Measurements from ENCODE around the gene TEX48.

TEX48 gene

DNA sequence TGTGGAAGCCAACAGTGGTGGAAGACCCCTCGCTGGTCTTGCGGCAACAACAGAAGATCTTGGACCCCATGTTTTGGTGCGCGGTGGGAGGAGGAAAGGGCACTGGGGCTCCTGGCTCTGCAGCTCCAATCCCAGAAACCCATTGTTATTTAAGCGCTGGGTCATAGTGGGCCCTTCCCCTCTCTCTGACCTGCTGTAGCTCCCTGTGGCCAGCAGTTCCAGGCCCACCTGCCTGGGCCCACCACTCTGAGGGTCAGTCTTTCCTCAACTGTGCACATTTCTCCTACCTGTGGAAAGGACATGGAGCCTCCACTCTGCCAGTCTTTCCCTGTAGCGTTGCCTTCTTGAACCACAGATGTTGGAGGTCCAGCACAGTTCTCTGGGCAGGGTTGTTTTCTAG lies 24.3 kb downstream of the TEX48 start, which contains the start of gene TEX53:
TSS of gene TEX53 (minus strand) at position 101 of the 400 bp plus-strand sequence. CDS start at position 70, 31 bp downstream.
- ChIA-PET POLR2A (no interaction called here), CTCF (interaction anchor here (0.6 to 1.1 kb wide), 5 partner anchors 24 to 545 kb away, joined by 3 to 6 read pairs (median 5); partner anchors contain the start of gene TEX48)
- Histone ChIP-seq H3K9me3 (ENCODE audit: control insufficient read depth, insufficient read depth, low read depth, low read length) (no peaks in the 10 kb centered on the region), H3K4me1 (ENCODE audit: control insufficient read depth, insufficient read depth, low read length) (no peaks in the 10 kb centered on the region), H3K36me3 (ENCODE audit: control insufficient read depth in 2 of 2, insufficient read depth in 1 of 2, low read length in 2 of 2) (no peaks in the 10 kb centered on the region), H3K27ac (ENCODE audit: extremely low read depth, low read depth, low read length) (no peak within 1 kb of the TSS), H3K4me3 (ENCODE audit: low read depth, low read length) (no peak within 1 kb of the TSS)
- TF ChIP-seq GLI4 (tag by site-specific recombination; IDR thresholded peaks at IDR 0.05) (no peak), ZNF16 (tag by site-specific recombination; IDR thresholded peaks at IDR 0.05; ENCODE audit: low read depth) (0 out of 2 replicates have a peak, but pooled peaks have one; percentile 13), ZNF366 (tag by site-specific recombination; conservative IDR thresholded peaks at IDR 0.05) (no peak), ZNF600 (tag by site-specific recombination; IDR thresholded peaks at IDR 0.05) (no peak), ZNF239 (tag by site-specific recombination; IDR thresholded peaks at IDR 0.05) (no peak)
- TF ChIP-seq, protein P1, sequence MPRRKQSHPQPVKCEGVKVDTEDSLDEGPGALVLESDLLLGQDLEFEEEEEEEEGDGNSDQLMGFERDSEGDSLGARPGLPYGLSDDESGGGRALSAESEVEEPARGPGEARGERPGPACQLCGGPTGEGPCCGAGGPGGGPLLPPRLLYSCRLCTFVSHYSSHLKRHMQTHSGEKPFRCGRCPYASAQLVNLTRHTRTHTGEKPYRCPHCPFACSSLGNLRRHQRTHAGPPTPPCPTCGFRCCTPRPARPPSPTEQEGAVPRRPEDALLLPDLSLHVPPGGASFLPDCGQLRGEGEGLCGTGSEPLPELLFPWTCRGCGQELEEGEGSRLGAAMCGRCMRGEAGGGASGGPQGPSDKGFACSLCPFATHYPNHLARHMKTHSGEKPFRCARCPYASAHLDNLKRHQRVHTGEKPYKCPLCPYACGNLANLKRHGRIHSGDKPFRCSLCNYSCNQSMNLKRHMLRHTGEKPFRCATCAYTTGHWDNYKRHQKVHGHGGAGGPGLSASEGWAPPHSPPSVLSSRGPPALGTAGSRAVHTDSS (tag by site-specific recombination; IDR thresholded peaks at IDR 0.05) = no peak

DNA sequence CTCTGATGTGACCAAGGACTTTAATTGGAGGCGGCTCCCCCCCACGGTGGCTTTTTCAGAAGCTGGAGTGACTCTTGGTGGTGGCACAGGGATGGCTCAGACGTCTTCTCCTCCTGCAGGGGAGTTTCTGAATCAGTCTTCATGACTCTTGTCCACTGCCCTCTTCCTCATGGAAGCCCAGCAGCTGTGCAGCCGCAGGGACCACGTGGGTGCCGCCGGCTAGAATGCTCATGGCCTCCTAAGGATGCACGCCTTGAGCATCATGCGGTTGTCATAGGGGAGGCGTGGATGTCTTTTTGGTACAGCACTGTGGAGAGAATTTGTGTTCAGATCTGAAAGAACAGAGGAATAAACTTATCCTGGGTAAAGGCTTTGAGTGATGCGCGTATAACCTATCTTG lies 25.7 kb downstream of the TEX48 start:
- H3K4me1 ChIP-seq (ENCODE audit: control insufficient read depth, insufficient read depth, low read length) = no peaks in the 10 kb centered on the region
- no peak overlapping the region for H3K27ac ChIP-seq (ENCODE audit: extremely low read depth, low read depth, low read length)
- TF ChIP-seq ZNF473 (tag by site-specific recombination; IDR thresholded peaks at IDR 0.05) (no peak), SETDB1 (IDR thresholded peaks at IDR 0.05; ENCODE audit: insufficient read length, low read length) (no peak), ZNF596 (tag by site-specific recombination; IDR thresholded peaks at IDR 0.05) (no peak), ATF2 (tag by site-specific recombination; IDR thresholded peaks at IDR 0.05; ENCODE audit: low read depth) (no peak), ZNF112 (tag by site-specific recombination; IDR thresholded peaks at IDR 0.05) (no peak), ZNF391 (tag by site-specific recombination; IDR thresholded peaks at IDR 0.05; ENCODE audit: borderline replicate concordance, low read depth) (no peak), ZNF664 (tag by site-specific recombination; IDR thresholded peaks at IDR 0.05) (no peak), OSR2 (tag by site-specific recombination; IDR thresholded peaks at IDR 0.05) (no peak), ZNF2 (tag by site-specific recombination; IDR thresholded peaks at IDR 0.05) (no peak), GFI1B (tag by site-specific recombination; IDR thresholded peaks at IDR 0.05) (no peak), ZNF221 (tag by site-specific recombination; IDR thresholded peaks at IDR 0.05; ENCODE audit: borderline replicate concordance) (no peak), ZNF701 (tag by site-specific recombination; IDR thresholded peaks at IDR 0.05) (no peak), ZNF777 (tag by site-specific recombination; IDR thresholded peaks at IDR 0.05; ENCODE audit: borderline replicate concordance) (no peak), ZNF488 (tag by site-specific recombination; IDR thresholded peaks at IDR 0.05) (no peak), ZNF501 (tag by site-specific recombination; IDR thresholded peaks at IDR 0.05) (no peak)
- TF ChIP-seq, protein P2, sequence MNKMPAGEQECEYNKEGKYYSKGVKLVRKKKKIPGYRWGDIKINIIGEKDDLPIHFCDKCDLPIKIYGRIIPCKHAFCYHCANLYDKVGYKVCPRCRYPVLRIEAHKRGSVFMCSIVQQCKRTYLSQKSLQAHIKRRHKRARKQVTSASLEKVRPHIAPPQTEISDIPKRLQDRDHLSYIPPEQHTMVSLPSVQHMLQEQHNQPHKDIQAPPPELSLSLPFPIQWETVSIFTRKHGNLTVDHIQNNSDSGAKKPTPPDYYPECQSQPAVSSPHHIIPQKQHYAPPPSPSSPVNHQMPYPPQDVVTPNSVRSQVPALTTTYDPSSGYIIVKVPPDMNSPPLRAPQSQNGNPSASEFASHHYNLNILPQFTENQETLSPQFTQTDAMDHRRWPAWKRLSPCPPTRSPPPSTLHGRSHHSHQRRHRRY (tag by site-specific recombination; IDR thresholded peaks at IDR 0.05) = no peak
- TF ChIP-seq, protein P3, sequence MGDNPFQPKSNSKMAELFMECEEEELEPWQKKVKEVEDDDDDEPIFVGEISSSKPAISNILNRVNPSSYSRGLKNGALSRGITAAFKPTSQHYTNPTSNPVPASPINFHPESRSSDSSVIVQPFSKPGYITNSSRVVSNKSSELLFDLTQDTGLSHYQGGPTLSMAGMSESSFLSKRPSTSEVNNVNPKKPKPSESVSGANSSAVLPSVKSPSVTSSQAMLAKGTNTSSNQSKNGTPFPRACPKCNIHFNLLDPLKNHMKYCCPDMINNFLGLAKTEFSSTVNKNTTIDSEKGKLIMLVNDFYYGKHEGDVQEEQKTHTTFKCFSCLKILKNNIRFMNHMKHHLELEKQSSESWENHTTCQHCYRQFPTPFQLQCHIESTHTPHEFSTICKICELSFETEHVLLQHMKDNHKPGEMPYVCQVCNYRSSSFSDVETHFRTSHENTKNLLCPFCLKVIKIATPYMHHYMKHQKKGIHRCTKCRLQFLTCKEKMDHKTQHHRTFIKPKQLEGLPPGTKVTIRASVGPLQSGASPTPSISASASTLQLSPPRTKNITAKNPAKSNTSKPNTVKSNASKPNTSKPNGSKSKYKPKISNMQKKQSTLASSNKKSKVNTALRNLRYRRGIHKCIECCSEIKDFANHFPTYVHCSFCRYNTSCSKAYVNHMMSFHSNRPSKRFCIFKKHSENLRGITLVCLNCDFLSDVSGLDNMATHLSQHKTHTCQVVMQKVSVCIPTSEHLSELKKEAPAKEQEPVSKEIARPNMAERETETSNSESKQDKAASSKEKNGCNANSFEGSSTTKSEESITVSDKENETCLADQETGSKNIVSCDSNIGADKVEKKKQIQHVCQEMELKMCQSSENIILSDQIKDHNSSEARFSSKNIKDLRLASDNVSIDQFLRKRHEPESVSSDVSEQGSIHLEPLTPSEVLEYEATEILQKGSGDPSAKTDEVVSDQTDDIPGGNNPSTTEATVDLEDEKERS (tag by site-specific recombination; IDR thresholded peaks at IDR 0.05) = no peak
- TF ChIP-seq, protein P4, sequence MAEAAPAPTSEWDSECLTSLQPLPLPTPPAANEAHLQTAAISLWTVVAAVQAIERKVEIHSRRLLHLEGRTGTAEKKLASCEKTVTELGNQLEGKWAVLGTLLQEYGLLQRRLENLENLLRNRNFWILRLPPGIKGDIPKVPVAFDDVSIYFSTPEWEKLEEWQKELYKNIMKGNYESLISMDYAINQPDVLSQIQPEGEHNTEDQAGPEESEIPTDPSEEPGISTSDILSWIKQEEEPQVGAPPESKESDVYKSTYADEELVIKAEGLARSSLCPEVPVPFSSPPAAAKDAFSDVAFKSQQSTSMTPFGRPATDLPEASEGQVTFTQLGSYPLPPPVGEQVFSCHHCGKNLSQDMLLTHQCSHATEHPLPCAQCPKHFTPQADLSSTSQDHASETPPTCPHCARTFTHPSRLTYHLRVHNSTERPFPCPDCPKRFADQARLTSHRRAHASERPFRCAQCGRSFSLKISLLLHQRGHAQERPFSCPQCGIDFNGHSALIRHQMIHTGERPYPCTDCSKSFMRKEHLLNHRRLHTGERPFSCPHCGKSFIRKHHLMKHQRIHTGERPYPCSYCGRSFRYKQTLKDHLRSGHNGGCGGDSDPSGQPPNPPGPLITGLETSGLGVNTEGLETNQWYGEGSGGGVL (tag by site-specific recombination; IDR thresholded peaks at IDR 0.05) = no peak
- H3K9me3 ChIP-seq (ENCODE audit: control insufficient read depth, insufficient read depth, low read depth, low read length) = no peaks in the 10 kb centered on the region
- H3K36me3 ChIP-seq (ENCODE audit: control insufficient read depth in 2 of 2, insufficient read depth in 1 of 2, low read length in 2 of 2) = no peaks in the 10 kb centered on the region
- ChIA-PET CTCF (interaction anchor here (0.6 to 9.4 kb wide), 7 partner anchors 170 to 1037 kb away, joined by 3 to 128 read pairs (median 3); no protein-coding TSS in a partner anchor), POLR2A (no interaction called here)
- no peak overlapping the region for H3K4me3 ChIP-seq (ENCODE audit: low read depth, low read length)

Measured in HEK293 (cell line).